Measurements from ENCODE around the gene POLR2F.
"Not testable (repeated sequence)": the region's sequence is repeated elsewhere in the genome, so short reads cannot be mapped to it uniquely, and the experiment has no call there.

POLR2F gene

DNA sequence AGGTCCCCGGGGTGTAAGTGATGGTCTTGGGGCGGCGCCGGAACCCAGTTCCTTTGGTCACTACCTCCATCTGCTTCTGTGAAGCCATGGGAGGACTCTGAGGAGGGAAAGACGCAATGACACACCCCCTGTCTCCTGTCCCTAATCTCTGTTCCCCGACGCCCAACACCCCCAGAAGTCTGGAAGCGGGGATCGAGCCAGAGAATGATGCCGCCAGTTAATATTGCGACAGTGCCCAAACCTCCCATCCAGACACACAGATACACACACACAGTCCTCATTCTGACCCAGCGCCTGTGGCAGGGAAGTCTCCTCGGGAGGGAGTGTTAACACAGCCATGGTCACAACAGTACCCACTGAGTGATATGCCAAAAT lies 450 bp upstream of the POLR2F start:
- peak overlapping the region; percentile 88 for H3K27ac Mint-ChIP-seq
- H3K4me1 Mint-ChIP-seq (ENCODE audit: low read depth), result peaks cover 25% of the 10 kb centered on the region
- peaks cover 23% of the 10 kb centered on the region for H3K27me3 Mint-ChIP-seq
- H3K4me3 Mint-ChIP-seq, result peak overlapping the region; percentile 92
- intact Hi-C loops (cut with micrococcal nuclease), result no loop called here
- H3K36me3 Mint-ChIP-seq (ENCODE audit: low read depth), result peaks cover 24% of the 10 kb centered on the region
- no peaks in the 10 kb centered on the region for H3K9me3 Mint-ChIP-seq

DNA sequence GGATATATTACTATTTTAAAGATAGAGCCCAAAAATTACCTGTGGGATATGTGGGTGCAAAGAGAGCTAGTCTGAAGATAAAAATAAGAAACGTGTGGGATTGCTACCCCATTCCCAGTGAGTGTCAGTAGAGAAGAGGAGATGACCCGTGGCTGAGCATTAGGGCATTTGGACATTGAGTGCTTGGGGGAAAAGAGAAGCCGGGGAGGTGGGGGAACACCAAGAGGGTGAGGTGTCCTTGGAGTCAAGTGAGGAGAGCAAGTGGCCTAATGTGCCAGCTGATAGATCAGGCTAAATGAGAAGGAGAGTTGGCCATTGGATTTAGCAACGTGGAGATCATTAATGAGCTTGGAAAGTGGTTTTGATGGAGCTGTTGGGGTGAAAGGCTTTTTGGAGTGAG lies 1.2 kb downstream of the POLR2F start:
- Mint-ChIP-seq H3K27ac (no peak overlapping the region), H3K9me3 (no peaks in the 10 kb centered on the region), H3K27me3 (peaks cover 23% of the 10 kb centered on the region), H3K4me3 (peak overlapping the region; percentile 92), H3K36me3 (ENCODE audit: low read depth) (peaks cover 41% of the 10 kb centered on the region), H3K4me1 (ENCODE audit: low read depth) (peaks cover 25% of the 10 kb centered on the region)
- intact Hi-C loops (cut with micrococcal nuclease), result no loop called here

DNA sequence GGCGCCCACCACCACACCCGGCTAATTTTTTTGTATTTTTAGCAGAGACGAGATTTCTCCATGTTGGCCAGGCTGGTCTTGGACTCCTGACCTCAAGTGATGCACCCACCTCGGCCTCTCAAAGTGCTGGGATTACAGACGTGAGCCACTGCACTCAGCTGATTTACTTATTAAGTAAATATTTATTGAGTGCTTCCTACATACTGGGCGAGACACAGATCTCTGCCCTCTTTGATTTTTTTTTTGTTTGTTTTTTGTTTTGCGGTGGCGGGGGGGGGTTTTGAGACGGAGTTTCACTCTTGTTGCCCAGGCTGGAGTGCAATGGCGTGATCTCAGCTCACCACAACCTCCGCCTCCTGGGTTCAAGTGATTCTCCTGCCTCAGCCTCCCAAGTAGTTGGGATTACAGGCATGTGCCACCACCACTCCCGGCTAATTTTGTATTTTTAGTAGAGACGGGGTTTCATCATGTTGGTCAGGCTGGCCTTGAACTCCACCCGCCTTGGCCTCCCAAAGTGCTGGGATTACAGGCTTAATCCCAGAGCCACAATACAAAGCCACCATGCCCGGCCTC lies 2.4 kb downstream of the POLR2F start:
- H3K4me3 Mint-ChIP-seq; H3K9me3 Mint-ChIP-seq; intact Hi-C loops (cut with micrococcal nuclease); H3K27ac Mint-ChIP-seq: not testable (repeated sequence)
- Mint-ChIP-seq H3K4me1 (ENCODE audit: low read depth) (peaks cover 25% of the 10 kb centered on the region), H3K27me3 (peaks cover 20% of the 10 kb centered on the region), H3K36me3 (ENCODE audit: low read depth) (peaks cover 53% of the 10 kb centered on the region)

DNA sequence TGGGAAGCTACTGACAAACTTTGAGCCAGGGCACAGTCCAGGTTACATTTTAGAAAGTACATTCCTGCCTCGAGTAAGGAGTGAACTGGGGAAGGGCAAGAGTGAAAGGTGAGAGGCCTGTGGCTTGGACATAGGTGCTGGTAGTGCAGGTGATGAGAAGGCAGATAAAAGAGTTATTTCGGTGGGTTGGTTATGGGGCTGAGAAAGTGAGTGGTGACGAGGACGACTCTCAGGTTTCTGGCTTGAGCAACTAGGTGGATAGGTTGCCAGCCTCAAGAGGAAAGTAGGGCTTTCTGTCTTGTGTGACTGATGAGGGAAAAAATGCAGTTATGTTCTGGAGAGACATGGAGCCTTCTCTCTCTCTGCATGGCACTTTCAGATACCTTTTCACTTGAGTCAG lies 3.7 kb downstream of the POLR2F start:
- Mint-ChIP-seq H3K4me3 (no peak overlapping the region), H3K4me1 (ENCODE audit: low read depth) (peaks cover 25% of the 10 kb centered on the region), H3K27me3 (peaks cover 10% of the 10 kb centered on the region), H3K27ac (no peak overlapping the region), H3K9me3 (no peaks in the 10 kb centered on the region), H3K36me3 (ENCODE audit: low read depth) (peaks cover 66% of the 10 kb centered on the region)
- intact Hi-C loops (cut with micrococcal nuclease), result no loop called here

DNA sequence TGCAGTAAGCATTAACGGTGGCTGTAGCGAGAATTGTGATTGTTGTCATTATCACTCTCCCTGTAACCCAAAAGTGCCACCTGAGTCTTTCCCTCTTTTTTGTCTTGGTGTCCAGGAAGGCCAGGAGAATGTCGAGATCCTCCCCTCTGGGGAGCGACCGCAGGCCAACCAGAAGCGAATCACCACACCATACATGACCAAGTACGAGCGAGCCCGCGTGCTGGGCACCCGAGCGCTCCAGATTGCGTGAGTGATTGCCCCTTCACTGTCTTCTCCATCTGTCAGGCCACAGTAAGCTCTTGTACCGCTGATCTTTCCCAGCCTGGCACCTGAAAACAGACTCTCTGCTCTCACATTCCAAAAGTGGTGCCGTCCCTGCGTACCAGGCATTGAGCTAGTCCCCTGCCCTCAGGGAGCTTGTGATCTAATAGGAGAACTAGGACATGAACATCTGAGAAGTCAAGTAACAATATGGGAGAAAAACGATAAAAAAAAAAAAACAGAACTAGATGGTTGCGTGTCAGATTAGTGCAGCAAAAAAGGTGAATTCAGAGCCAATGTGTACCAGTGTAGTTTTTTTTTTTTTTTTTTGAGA lies 5.8 kb downstream of the POLR2F start:
- Mint-ChIP-seq H3K9me3 (no peaks in the 10 kb centered on the region), H3K4me1 (ENCODE audit: low read depth) (peaks cover 12% of the 10 kb centered on the region), H3K36me3 (ENCODE audit: low read depth) (peaks cover 72% of the 10 kb centered on the region), H3K27ac (no peak overlapping the region), H3K4me3 (no peak overlapping the region), H3K27me3 (no peaks in the 10 kb centered on the region)
- intact Hi-C loops (cut with micrococcal nuclease), result no loop called here

DNA sequence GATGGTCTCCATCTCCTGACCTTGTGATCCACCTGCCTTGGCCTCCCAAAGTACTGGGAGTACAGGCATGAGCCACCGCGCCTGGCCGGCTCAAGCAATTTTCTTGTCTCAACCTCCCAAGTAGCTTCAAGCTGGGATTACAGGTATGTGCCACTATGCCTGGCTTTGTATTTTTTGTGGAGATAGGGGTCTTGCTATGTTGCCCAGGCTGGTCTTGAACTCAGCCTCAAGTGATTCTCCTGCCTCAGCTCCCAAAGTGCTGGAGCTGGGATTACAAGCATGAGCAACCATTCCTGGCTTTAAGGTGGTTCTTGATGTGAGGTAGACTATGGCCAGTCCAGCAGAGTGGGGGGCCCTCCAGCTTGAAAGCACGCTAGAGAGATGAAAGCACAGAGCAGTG lies 7.6 kb downstream of the POLR2F start:
- H3K9me3 Mint-ChIP-seq, result no peaks in the 10 kb centered on the region
- H3K27ac Mint-ChIP-seq, result no peak overlapping the region
- peaks cover 81% of the 10 kb centered on the region for H3K36me3 Mint-ChIP-seq (ENCODE audit: low read depth)
- H3K4me1 Mint-ChIP-seq (ENCODE audit: low read depth), result no peaks in the 10 kb centered on the region
- intact Hi-C loops (cut with micrococcal nuclease), result loop anchor here (5.0 kb wide), 1 partner anchor 144 kb away; no protein-coding TSS in a partner anchor
- H3K27me3 Mint-ChIP-seq, result no peaks in the 10 kb centered on the region
- H3K4me3 Mint-ChIP-seq, result no peak overlapping the region

DNA sequence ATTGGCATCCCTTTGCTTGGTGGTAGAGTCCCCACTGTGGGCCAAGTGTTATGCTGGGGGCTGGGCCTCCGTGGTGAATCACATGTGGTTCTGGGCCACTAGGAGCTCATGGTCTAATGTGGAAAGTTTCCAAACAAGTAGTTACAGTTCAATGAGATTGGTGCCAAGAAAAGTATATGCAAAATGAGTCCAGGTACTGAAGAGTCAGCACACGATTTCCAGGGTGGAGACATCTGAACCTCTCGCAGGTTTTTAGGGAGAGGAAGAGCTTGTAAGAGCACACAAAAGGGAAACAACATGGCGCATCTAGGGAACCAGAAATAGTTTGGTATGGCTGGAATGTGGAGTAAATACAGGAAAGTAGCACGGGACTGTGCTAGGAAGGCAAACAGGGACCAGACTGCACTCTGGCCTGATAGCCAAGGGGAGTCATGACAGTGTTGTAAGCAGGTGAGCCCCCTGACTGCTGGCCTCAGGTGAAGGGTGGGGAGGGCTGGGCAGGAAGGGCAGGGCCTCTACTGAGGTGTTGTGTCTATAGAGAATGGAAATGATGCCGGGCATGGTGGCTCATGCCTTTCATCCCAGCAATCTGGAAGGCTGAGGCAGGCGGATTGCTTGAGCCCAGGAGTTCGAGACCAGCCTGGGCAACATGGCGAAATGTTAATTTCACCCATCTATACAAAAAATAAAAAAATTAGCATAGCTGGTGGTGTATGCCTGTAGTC lies 12.6 kb downstream of the POLR2F start:
- Mint-ChIP-seq H3K9me3 (no peaks in the 10 kb centered on the region), H3K27me3 (no peaks in the 10 kb centered on the region), H3K4me3 (no peak overlapping the region), H3K36me3 (ENCODE audit: low read depth) (peaks cover 72% of the 10 kb centered on the region), H3K27ac (no peak overlapping the region), H3K4me1 (ENCODE audit: low read depth) (peaks cover 7% of the 10 kb centered on the region)
- intact Hi-C loops (cut with micrococcal nuclease), result no loop called here

DNA sequence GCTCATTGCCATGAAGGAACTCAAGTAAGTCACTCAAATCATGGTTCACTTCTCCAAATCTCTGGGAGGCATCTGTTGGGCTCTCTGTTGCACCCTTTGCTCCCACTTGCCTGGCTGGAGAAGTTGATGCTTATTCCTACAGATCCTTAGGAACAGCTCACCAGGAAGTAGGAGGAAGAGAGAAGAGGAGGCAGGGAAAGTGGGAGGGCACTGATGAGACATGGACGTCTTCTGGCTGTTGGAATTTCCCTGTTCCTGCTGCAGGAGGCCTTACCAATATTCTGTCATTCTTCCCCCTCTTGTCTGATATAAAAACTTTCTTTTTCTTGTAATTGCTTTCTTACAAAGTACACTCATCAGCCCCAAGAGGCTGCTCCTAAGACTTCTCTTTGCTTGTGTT lies 13.6 kb downstream of the POLR2F start:
- Mint-ChIP-seq H3K9me3 (no peaks in the 10 kb centered on the region), H3K27me3 (no peaks in the 10 kb centered on the region), H3K4me3 (no peak overlapping the region), H3K4me1 (ENCODE audit: low read depth) (peaks cover 7% of the 10 kb centered on the region), H3K36me3 (ENCODE audit: low read depth) (peaks cover 68% of the 10 kb centered on the region), H3K27ac (no peak overlapping the region)
- intact Hi-C loops (cut with micrococcal nuclease), result no loop called here

DNA sequence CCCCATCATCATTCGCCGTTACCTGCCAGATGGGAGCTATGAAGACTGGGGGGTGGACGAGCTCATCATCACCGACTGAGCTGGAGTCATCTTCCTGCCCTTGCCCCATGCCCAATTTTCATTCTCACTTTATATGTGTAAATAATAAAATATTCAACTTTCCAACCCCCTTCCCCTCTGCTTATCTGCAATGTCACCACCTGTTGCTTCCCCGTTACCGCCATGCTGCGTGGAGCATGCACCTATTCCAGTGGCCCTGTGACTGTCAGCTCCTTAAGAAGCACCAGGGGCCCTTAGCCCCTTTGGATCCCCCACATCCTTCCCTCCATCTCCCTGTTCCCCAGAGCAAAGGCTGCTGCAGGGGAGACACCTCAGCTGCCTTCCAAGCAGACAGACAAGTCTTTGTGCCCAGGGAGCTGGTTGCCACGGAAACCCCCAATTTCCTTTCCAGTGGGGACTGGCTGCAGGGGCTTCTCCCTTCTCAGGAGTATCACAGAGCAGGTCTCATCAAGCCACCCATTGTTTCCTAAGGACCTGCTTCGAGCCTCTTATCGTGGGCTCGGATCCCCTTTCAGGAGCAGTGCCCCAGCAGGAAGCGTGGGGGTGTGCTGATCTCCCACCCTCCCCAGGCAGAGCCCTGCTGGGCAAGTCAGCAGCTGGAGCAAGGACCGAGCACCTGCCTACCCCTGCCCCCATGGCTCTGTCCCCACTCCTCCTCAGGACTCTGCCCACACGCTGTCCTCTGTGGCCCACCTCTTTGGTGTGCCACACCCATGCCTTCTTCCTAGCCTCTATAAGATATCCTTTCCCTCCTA lies 14.3 kb downstream of the POLR2F start:
- Mint-ChIP-seq H3K4me1 (ENCODE audit: low read depth) (peaks cover 7% of the 10 kb centered on the region), H3K36me3 (ENCODE audit: low read depth) (peaks cover 70% of the 10 kb centered on the region), H3K9me3 (no peaks in the 10 kb centered on the region), H3K27me3 (no peaks in the 10 kb centered on the region), H3K27ac (peak overlapping the region; percentile 30), H3K4me3 (no peak overlapping the region)
- intact Hi-C loops (cut with micrococcal nuclease), result no loop called here

DNA sequence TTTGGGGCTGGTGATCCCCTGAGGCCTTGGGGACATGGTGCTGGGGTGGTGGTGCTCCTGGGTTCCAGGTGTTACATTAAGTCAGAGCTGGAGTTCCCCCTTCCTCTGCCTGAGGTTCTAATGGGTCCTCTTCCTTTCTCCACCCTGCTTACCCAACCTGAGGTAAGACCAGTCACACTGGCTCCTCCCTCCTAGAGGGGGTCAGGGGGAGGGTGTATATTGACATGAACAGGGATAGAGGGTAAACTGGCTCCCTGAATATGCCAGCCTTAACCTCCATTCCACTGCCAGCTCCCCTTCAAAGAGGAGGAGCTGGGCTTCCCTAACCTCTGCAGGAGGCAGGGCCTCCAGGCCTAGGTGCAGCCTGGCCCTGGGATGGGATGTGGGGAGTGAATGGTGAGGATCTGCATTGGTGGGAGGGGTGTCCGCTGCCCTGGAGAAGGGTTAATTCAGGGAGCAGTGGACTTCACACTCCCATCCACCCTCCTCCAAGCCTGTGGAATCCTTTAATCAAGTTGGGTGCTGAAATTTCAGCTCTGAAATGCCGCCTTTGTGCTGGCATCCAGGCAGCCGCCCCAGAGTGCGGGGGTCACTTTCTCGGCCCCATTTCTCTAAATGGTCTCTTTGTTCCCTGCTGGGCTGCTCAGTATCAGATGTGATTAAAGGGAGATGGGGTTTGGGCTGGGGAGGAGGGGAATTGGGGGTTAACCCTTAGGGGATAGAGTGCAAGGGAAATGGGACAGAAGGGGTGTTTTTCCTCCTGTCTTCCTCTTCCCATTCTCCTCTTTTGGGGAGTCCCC lies 15.2 kb downstream of the POLR2F start:
- Mint-ChIP-seq H3K4me3 (no peak overlapping the region), H3K27me3 (no peaks in the 10 kb centered on the region), H3K4me1 (ENCODE audit: low read depth) (peaks cover 7% of the 10 kb centered on the region), H3K9me3 (no peaks in the 10 kb centered on the region), H3K27ac (peak overlapping the region; percentile 30), H3K36me3 (ENCODE audit: low read depth) (peaks cover 71% of the 10 kb centered on the region)
- intact Hi-C loops (cut with micrococcal nuclease), result no loop called here

DNA sequence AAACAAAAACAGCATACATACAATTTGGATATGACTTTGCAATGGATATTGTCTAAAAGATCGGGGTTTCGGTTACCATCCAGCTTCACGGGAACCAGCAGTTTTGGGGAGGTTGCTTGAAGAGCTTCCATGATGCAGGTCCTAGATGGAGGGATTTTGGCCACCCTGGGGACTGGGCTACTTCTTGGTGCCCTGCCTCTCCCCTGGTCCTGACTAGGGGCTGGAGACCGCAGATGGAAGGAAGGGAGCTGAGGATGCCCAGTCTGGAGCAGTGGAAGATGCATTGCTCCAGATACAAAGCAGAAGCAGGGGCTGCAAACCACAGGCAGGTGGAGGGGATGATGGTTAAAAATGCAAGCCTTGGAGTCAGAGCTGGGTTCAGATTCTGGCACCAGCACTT lies 17.4 kb downstream of the POLR2F start:
- Mint-ChIP-seq H3K4me3 (no peak overlapping the region), H3K27me3 (no peaks in the 10 kb centered on the region), H3K9me3 (no peaks in the 10 kb centered on the region), H3K27ac (no peak overlapping the region), H3K36me3 (ENCODE audit: low read depth) (peaks cover 64% of the 10 kb centered on the region), H3K4me1 (ENCODE audit: low read depth) (peaks cover 7% of the 10 kb centered on the region)
- intact Hi-C loops (cut with micrococcal nuclease), result no loop called here

DNA sequence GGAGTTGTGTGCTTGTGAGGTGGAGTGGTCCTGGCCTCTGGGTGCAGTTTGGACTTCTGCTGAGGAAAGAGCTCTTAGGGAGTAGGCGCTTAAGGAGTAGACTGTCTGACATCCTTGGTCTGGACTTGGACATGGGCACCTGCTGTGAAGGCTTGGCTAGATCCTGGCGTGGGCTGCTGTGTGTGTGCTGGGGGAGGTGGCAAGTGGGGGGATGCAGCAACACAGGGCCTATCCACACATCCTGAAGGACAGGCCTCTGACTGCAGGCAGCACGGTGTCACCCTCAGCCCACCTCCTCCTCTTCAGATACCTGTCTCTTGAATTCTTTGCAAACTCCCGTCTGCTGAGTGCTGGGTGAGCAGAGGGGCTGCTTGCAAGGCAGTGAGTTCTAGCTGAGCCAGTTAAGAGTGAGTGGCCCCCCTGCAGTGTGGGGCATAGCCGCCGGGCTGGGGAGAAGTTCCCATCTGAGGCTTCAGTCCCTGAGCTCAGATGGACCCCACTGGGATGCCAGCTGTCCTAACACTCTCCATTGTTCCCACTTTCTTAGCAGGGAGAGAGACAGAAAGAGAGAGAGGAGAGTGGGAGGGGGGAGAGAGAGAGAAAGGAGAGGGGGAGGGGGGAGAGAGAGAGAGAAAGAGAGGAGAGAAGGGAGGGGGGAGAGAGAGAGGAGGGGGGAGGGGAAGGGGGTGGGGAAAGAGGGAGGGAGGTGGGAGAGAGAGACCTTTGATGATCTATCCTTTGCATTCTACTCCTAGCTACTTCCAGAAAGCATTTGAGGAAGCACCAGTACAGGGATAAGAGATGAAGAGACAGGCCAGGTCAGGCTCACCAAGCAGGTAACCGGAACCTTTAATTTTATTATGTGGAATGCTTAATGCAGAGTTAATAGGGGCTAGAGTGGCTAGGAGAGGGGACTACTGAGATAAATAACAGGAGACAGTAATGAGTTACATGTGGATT lies 18.3 kb downstream of the POLR2F start:
- H3K36me3 Mint-ChIP-seq (ENCODE audit: low read depth), result peaks cover 55% of the 10 kb centered on the region
- H3K27ac Mint-ChIP-seq, result no peak overlapping the region
- intact Hi-C loops (cut with micrococcal nuclease), result no loop called here
- H3K4me1 Mint-ChIP-seq (ENCODE audit: low read depth), result peaks cover 7% of the 10 kb centered on the region
- H3K9me3 Mint-ChIP-seq, result no peaks in the 10 kb centered on the region
- no peaks in the 10 kb centered on the region for H3K27me3 Mint-ChIP-seq
- no peak overlapping the region for H3K4me3 Mint-ChIP-seq

DNA sequence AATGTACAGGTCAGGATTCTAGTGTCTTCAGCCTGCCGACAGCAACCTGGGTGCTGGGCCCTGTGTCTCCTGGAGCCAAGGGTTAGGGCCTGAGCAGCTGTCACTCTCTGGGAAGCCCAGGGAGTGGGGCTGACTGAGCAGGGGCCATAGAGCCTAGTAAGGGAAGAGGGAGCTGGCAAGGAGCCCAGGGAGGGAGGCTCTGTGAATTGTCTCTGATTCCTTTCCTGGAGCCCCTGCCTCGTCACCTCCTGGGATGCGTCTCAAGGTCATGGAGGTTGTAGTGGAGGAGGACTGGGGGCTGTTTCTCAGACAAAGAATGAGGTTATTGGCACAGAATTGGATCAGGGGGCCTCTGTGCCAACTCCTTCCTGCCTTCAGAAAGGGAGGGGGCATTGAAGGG lies 19.0 kb downstream of the POLR2F start:
- Mint-ChIP-seq H3K9me3 (no peaks in the 10 kb centered on the region), H3K27ac (no peak overlapping the region), H3K36me3 (ENCODE audit: low read depth) (peaks cover 53% of the 10 kb centered on the region), H3K27me3 (no peaks in the 10 kb centered on the region), H3K4me3 (no peak overlapping the region), H3K4me1 (ENCODE audit: low read depth) (peaks cover 7% of the 10 kb centered on the region)
- intact Hi-C loops (cut with micrococcal nuclease), result no loop called here
